Measurements from ENCODE around the gene TTC27. TPM values are rescaled to one million over a fixed set of nuclear protein-coding genes. Genes with fewer than 3 reads are reported as not detected.

The TTC27 gene
- polyA plus RNA-seq, 1 donor (not counting 4 experiments of a cell fraction or from before 2014, with no cell fraction given) = 28.7 TPM

DNA sequence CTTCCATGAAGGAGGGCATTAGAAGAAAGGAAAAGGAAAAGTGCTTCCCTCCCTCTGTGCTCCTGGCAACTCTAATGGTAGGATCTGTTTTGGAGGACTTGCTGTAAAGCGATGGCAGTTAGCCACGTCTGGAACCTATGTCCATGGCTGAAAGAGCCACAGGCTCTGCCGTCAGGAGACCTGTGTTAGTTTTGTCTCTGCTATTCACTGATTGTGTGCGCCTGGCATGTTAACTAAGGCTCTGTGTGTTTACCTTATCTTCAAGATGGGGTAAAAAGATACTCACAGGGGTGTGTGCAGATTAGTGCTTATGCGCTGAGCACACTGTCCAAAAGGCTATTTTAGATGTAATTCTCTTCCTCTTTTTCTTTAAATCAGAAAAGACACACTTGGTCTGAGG, 209.1 kb downstream of the TTC27 start:
- Histone ChIP-seq H3K27ac (ENCODE audit: control insufficient read depth, insufficient read depth, low read length) (no peak overlapping the region), H3K36me3 (ENCODE audit: control insufficient read depth in 2 of 2, extremely low read depth in 1 of 2, insufficient read depth in 2 of 2, low read length in 2 of 2) (no peaks in the 10 kb centered on the region), H3K4me1 (ENCODE audit: control insufficient read depth, extremely low read depth, insufficient read depth, low read length) (no peaks in the 10 kb centered on the region), H3K4me2 (ENCODE audit: control insufficient read depth, extremely low read depth, insufficient read depth, low read depth, low read length) (no peak overlapping the region), H3K9me1 (ENCODE audit: control insufficient read depth, extremely low read depth, insufficient read depth, low read length) (no peaks in the 10 kb centered on the region), H4K20me1 (ENCODE audit: control insufficient read depth, extremely low read depth, insufficient read depth, low read length) (no peaks in the 10 kb centered on the region), H3K4me3 (ENCODE audit: control insufficient read depth in 2 of 3, extremely low read depth in 1 of 3, insufficient read depth in 2 of 3, low read depth in 1 of 3, low read length in 3 of 3) (no peak overlapping the region), H3K79me2 (ENCODE audit: control insufficient read depth, insufficient read depth, low read length) (no peaks in the 10 kb centered on the region), H3K9me3 (ENCODE audit: control insufficient read depth, low read depth, low read length) (no peaks in the 10 kb centered on the region), H3K27me3 (ENCODE audit: control insufficient read depth, extremely low read depth, insufficient read depth, low read length) (peaks cover 4% of the 10 kb centered on the region), H3K9ac (ENCODE audit: control insufficient read depth, extremely low read depth, insufficient read depth, low read length) (no peak overlapping the region), H2AFZ (ENCODE audit: control insufficient read depth, low read length) (no peak overlapping the region)
- TF ChIP-seq, protein P1, sequence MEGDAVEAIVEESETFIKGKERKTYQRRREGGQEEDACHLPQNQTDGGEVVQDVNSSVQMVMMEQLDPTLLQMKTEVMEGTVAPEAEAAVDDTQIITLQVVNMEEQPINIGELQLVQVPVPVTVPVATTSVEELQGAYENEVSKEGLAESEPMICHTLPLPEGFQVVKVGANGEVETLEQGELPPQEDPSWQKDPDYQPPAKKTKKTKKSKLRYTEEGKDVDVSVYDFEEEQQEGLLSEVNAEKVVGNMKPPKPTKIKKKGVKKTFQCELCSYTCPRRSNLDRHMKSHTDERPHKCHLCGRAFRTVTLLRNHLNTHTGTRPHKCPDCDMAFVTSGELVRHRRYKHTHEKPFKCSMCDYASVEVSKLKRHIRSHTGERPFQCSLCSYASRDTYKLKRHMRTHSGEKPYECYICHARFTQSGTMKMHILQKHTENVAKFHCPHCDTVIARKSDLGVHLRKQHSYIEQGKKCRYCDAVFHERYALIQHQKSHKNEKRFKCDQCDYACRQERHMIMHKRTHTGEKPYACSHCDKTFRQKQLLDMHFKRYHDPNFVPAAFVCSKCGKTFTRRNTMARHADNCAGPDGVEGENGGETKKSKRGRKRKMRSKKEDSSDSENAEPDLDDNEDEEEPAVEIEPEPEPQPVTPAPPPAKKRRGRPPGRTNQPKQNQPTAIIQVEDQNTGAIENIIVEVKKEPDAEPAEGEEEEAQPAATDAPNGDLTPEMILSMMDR (optimal IDR thresholded peaks at IDR 0.05 in 1 of 3, IDR thresholded peaks at IDR 0.05 in 1 of 3, conservative IDR thresholded peaks at IDR 0.05 in 1 of 3; ENCODE audit: extremely low read depth in 1 of 3, insufficient read depth in 2 of 3, low read length in 3 of 3) = no peak
- no peak for DNase-seq (ENCODE audit: low read depth, low spot score)
- FAIRE-seq = no peak
- dilution Hi-C loops (cut with MboI; ENCODE audit: extremely low pct_ligation_motif_present, low sequenced_read_pairs) = no loop called here

DNA sequence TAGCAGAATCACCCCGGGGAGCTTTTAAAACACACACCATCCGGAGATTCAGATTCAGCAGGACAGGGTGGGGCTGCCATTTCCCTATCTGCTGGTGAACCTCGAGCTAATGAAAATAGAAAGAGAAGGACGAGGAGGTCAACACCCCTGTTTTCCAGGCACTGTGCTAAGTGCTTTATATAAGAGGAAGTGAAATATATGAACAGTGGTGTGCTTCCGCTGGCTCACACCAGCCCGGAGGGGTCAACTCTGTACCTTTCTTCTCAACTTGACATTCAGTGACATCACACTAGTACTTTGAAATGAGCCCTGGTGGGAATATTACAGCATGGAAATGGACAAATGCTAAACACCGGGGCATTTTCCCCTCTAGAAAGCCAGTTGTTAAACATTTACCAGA, 210.6 kb downstream of the TTC27 start:
- Histone ChIP-seq H3K27ac (ENCODE audit: control insufficient read depth, insufficient read depth, low read length) (no peak overlapping the region), H3K4me2 (ENCODE audit: control insufficient read depth, extremely low read depth, insufficient read depth, low read depth, low read length) (no peak overlapping the region), H4K20me1 (ENCODE audit: control insufficient read depth, extremely low read depth, insufficient read depth, low read length) (no peaks in the 10 kb centered on the region), H3K36me3 (ENCODE audit: control insufficient read depth in 2 of 2, extremely low read depth in 1 of 2, insufficient read depth in 2 of 2, low read length in 2 of 2) (no peaks in the 10 kb centered on the region), H3K4me3 (ENCODE audit: control insufficient read depth in 2 of 3, extremely low read depth in 1 of 3, insufficient read depth in 2 of 3, low read depth in 1 of 3, low read length in 3 of 3) (no peak overlapping the region), H3K4me1 (ENCODE audit: control insufficient read depth, extremely low read depth, insufficient read depth, low read length) (no peaks in the 10 kb centered on the region), H3K9ac (ENCODE audit: control insufficient read depth, extremely low read depth, insufficient read depth, low read length) (no peak overlapping the region), H3K27me3 (ENCODE audit: control insufficient read depth, extremely low read depth, insufficient read depth, low read length) (peaks cover 4% of the 10 kb centered on the region), H3K9me3 (ENCODE audit: control insufficient read depth, low read depth, low read length) (no peaks in the 10 kb centered on the region), H3K9me1 (ENCODE audit: control insufficient read depth, extremely low read depth, insufficient read depth, low read length) (no peaks in the 10 kb centered on the region), H2AFZ (ENCODE audit: control insufficient read depth, low read length) (no peak overlapping the region), H3K79me2 (ENCODE audit: control insufficient read depth, insufficient read depth, low read length) (no peaks in the 10 kb centered on the region)
- dilution Hi-C loops (cut with MboI; ENCODE audit: extremely low pct_ligation_motif_present, low sequenced_read_pairs) = no loop called here
- TF ChIP-seq, protein P1 (optimal IDR thresholded peaks at IDR 0.05 in 1 of 3, IDR thresholded peaks at IDR 0.05 in 1 of 3, conservative IDR thresholded peaks at IDR 0.05 in 1 of 3; ENCODE audit: extremely low read depth in 1 of 3, insufficient read depth in 2 of 3, low read length in 3 of 3) = no peak
- TF ChIP-seq EZH2 (IDR thresholded peaks at IDR 0.05; ENCODE audit: low read length) = no peak
- no peak for FAIRE-seq
- no peak for DNase-seq (ENCODE audit: low read depth, low spot score)

Measured in keratinocyte (primary cell).